HL-60/S4 treated with retinoic acid at 250 ng/mL for 4 days and 3 days (cell line): Measurements from ENCODE around the gene B4GALNT3.

Source experiments
- in situ Hi-C: fragments of 300-500 bp; cut with MboI; formaldehyde crosslinking; loops from 2 replicates; pipeline ENCODE4 v1.7.0; 2022; ENCODE audit warnings: low sequenced_read_pairs

The B4GALNT3 gene

GRCh38 chr12:587132-588023, 127.6 kb downstream of the B4GALNT3 start:
- in situ Hi-C loops, result no loop called here

- in situ Hi-C loops, result no loop called here
Measured at GRCh38 chr12:588024-588322, 128.2 kb downstream of the B4GALNT3 start.

GRCh38 chr12:588646-589045, 128.9 kb downstream of the B4GALNT3 start:
- in situ Hi-C loops, result no loop called here

- in situ Hi-C loops, result no loop called here
Measured at GRCh38 chr12:590206-590750, 130.5 kb downstream of the B4GALNT3 start.

- in situ Hi-C loops, result no loop called here
Measured at GRCh38 chr12:591167-592023, 131.7 kb downstream of the B4GALNT3 start.

GRCh38 chr12:592024-592505, 132.3 kb downstream of the B4GALNT3 start:
- in situ Hi-C loops, result no loop called here

- in situ Hi-C loops, result no loop called here
Measured at GRCh38 chr12:593396-594270, 133.9 kb downstream of the B4GALNT3 start.

- in situ Hi-C loops, result no loop called here
Measured at GRCh38 chr12:597926-598568, 138.3 kb downstream of the B4GALNT3 start.

- in situ Hi-C loops, result no loop called here
Measured at GRCh38 chr12:599756-600155, 140.0 kb downstream of the B4GALNT3 start.

GRCh38 chr12:601976-602699, 142.4 kb downstream of the B4GALNT3 start:
- in situ Hi-C loops, result no loop called here

GRCh38 chr12:602700-603068, 142.9 kb downstream of the B4GALNT3 start:
- in situ Hi-C loops, result no loop called here

GRCh38 chr12:604956-605355, 145.2 kb downstream of the B4GALNT3 start:
- in situ Hi-C loops, result no loop called here

GRCh38 chr12:607541-608001, 147.8 kb downstream of the B4GALNT3 start:
- in situ Hi-C loops, result no loop called here

- in situ Hi-C loops, result no loop called here
Measured at GRCh38 chr12:608413-608812, 148.7 kb downstream of the B4GALNT3 start.

GRCh38 chr12:608921-609320, 149.2 kb downstream of the B4GALNT3 start:
- in situ Hi-C loops, result no loop called here

GRCh38 chr12:611721-612120, 152.0 kb downstream of the B4GALNT3 start:
- in situ Hi-C loops, result no loop called here

- in situ Hi-C loops, result no loop called here
Measured at GRCh38 chr12:612293-612692, 152.6 kb downstream of the B4GALNT3 start.

GRCh38 chr12:612886-613285, 153.1 kb downstream of the B4GALNT3 start:
- in situ Hi-C loops, result no loop called here
